CD4-positive, CD25-positive, alpha-beta regulatory T cell (primary cell): ENCODE results near the gene GSTK1. TPM values are rescaled to one million over a fixed set of nuclear protein-coding genes. Genes with fewer than 3 reads are reported as not detected.
A peak's percentile ranks its signal among the peaks of the same experiment; 100 is the strongest.
"Not testable (repeated sequence)": the region's sequence is repeated elsewhere in the genome, so short reads cannot be mapped to it uniquely, and the experiment has no call there.

Experiments used
- ATAC-seq, 2 donors: fragments of 150-1000 bp; cut with Tn5 transposase; one replicate each; pipeline ENCODE4 v1.10.0; 2021; ENCODE audit warnings: low read depth in 2 of 2, moderate number of reproducible peaks in 2 of 2, moderate library complexity in 1 of 2
- DNase-seq, 3 donors: peaks; one replicate each; pipeline versions ENCODE4 v3.0.0 to v3.0.0-alpha.2; 2012 to 2022; ENCODE audit warnings: mixed read lengths in 1 of 3
- H3K27ac ChIP-seq: one replicate; pipeline ENCODE4 v1.7.0; 2013; ENCODE audit warnings: mild to moderate bottlenecking, low read length; ENCODE audit not compliant: insufficient read depth, poor library complexity, severe bottlenecking
- H3K27me3 ChIP-seq: one replicate; pipeline ENCODE4 v1.7.0; 2013; ENCODE audit warnings: low read length; ENCODE audit not compliant: control insufficient read depth, insufficient read depth
- H3K36me3 ChIP-seq: one replicate; pipeline ENCODE4 v1.7.0; 2013; ENCODE audit warnings: mild to moderate bottlenecking, low read length, moderate library complexity; ENCODE audit not compliant: control insufficient read depth, insufficient read depth
- H3K4me1 ChIP-seq: 2 replicates; pipeline ENCODE4 v1.7.0; 2013; ENCODE audit warnings: mild to moderate bottlenecking, low read length; ENCODE audit not compliant: insufficient read depth, control insufficient read depth, poor library complexity, severe bottlenecking
- H3K4me3 ChIP-seq: one replicate; pipeline ENCODE4 v1.7.0; 2013; ENCODE audit warnings: low read depth, mild to moderate bottlenecking, low read length, moderate library complexity
- H3K9me3 ChIP-seq, 2 experiments: 1 replicate in 1 of 2; 2 replicates in 1 of 2; pipeline ENCODE4 v1.7.0; 2013; ENCODE audit warnings: low read length in 2 of 2, mild to moderate bottlenecking in 1 of 2, moderate library complexity in 1 of 2; ENCODE audit not compliant: control insufficient read depth in 2 of 2
- H3K27ac Mint-ChIP-seq, 3 donors: one replicate each; pipeline ENCODE4 v1.8.0; 2020 to 2022; ENCODE audit warnings: mild to moderate bottlenecking in 3 of 3, mixed read lengths in 3 of 3, moderate library complexity in 2 of 3
- H3K27me3 Mint-ChIP-seq: one replicate; pipeline ENCODE4 v1.8.0; 2022; ENCODE audit warnings: mild to moderate bottlenecking, mixed read lengths
- H3K36me3 Mint-ChIP-seq: one replicate; pipeline ENCODE4 v1.8.0; 2020; ENCODE audit warnings: mixed read lengths
- H3K4me1 Mint-ChIP-seq, 4 donors: one replicate each; pipeline ENCODE4 v1.8.0; 2020 to 2022; ENCODE audit warnings: mixed read lengths in 4 of 4, mild to moderate bottlenecking in 1 of 4
- H3K4me3 Mint-ChIP-seq, 4 donors: one replicate each; pipeline ENCODE4 v1.8.0; 2020 to 2022; ENCODE audit warnings: mild to moderate bottlenecking in 4 of 4, mixed read lengths in 4 of 4, moderate library complexity in 3 of 4
- H3K9me3 Mint-ChIP-seq, 7 donors: one replicate each; pipeline ENCODE4 v1.8.0; 2020 to 2022; ENCODE audit warnings: mixed read lengths in 7 of 7, mild to moderate bottlenecking in 3 of 7, moderate library complexity in 2 of 7
- polyA plus RNA-seq, 4 donors: library from polyadenylated mRNA; unstranded; fragments of 300-500 nt; fragmentation: Illumina TruSeq; gene quantifications; one replicate each; pipeline ENCODE4 v1.2.3, GENCODE V29; 2021
- total RNA-seq: library from RNA; stranded (reverse); gene quantifications from one replicate; pipeline ENCODE4 v1.2.3, GENCODE V29; 2022

The GSTK1 gene
- 475 TPM for total RNA-seq
- 100 to 1,000 TPM; 589 to 845 (median 707) TPM for polyA plus RNA-seq

DNA sequence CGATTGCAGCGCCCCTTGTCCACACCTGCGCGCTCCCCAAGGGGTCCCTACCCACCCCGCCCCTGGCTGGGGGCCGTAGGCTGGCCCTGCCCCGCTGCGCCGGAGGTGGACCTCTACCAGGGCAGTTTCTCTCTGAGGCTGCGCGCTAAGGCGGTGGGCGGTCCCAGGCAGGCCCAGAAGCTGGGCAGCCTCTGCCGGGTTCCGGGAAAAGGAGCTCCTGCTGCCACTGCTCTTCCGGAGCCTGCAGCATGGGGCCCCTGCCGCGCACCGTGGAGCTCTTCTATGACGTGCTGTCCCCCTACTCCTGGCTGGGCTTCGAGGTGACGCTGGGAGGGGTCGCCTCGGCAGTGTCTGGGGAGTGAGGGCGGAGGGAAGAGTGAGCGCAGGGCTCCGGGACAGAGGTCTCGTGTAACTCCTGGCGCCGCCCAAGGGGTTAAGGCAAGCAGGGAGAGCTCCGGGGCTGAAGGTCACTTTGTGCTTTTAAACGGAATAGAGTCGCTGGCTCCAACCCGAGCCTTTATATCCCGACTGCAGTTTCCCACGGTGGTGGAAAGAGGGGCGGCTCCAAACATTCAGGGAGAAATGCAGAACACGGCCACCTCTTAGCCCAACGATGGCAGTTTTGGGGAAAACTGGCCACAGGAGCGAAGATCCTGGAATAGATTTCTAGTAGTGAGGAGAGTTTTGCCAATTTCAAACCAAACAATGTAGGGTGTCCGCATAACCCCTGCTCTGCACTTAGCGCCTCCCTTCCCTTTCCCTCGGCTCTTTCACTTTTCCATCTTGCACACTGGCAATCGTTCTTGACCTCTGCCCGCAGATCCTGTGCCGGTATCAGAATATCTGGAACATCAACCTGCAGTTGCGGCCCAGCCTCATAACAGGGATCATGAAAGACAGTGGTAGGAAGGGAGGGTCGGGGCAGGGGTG lies at the start of gene GSTK1:
Gene GSTK1 (plus strand): TSS at position 176 of the 930 bp plus-strand sequence. CDS start 73 bp downstream, at position 249.
- peak; percentile 92 to 93 for ATAC-seq
- Histone ChIP-seq H3K36me3 (peaks cover 34% of the 10 kb centered on the region), H3K4me3 (peak within 1 kb of the TSS; percentile 95), H3K4me1 (peaks cover 57% of the 10 kb centered on the region), H3K27me3 (no peaks in the 10 kb centered on the region), H3K27ac (peak within 1 kb of the TSS; percentile 82), H3K9me3 (no peaks in the 10 kb centered on the region)
- H3K4me1 Mint-ChIP-seq: peaks cover 22 to 90% (median 43%) of the 10 kb centered on the region in 4 donors
- peak within 1 kb of the TSS; percentile 91 to 98 (median 97) for H3K27ac Mint-ChIP-seq
- H3K36me3 Mint-ChIP-seq: peaks cover 26% of the 10 kb centered on the region
- DNase-seq: peak; percentile 74 to 87 (median 75)
- no peaks in the 10 kb centered on the region for H3K27me3 Mint-ChIP-seq
- H3K9me3 Mint-ChIP-seq: no peaks in the 10 kb centered on the region
- H3K4me3 Mint-ChIP-seq: peak within 1 kb of the TSS; percentile 93 to 99 (median 96)

DNA sequence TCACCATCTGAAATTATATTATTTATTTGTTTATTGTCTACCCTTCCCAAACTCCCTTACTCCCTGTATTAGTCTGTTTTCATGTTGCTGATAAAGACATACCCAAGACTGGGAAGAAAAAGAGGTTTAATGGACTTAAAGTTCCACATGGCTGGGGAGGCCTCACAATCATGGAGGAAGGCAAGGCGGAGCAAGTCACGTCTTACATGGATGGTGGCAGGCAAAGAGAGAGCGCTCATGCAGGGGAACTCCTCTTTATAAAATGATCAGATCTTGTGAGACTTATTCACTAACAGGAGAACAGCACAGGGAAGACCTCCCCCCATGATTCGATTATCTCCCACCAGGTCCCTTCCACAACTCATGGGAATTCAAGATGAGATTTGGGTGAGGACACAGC lies 49.8 kb upstream of the GSTK1 start:
- not testable (repeated sequence) for H3K4me3 Mint-ChIP-seq, H3K27ac Mint-ChIP-seq, H3K36me3 ChIP-seq, DNase-seq, H3K27me3 ChIP-seq, H3K4me1 Mint-ChIP-seq, ATAC-seq, H3K4me3 ChIP-seq, H3K9me3 ChIP-seq, H3K36me3 Mint-ChIP-seq, H3K27ac ChIP-seq, H3K4me1 ChIP-seq, H3K9me3 Mint-ChIP-seq
- peaks cover 18% of the 10 kb centered on the region for H3K27me3 Mint-ChIP-seq

GRCh38 chr7:143214789-143215679 lies 48.2 kb upstream of the GSTK1 start:
- Histone ChIP-seq H3K27ac (no peak overlapping the region), H3K4me3 (no peak overlapping the region), H3K9me3 (no peaks in the 10 kb centered on the region), H3K27me3 (peaks cover 2% of the 10 kb centered on the region), H3K4me1 (no peaks in the 10 kb centered on the region), H3K36me3 (no peaks in the 10 kb centered on the region)
- ATAC-seq (peak; percentile 89 to 91), DNase-seq (peak; percentile 50 to 88 (median 80))
- Mint-ChIP-seq H3K27ac (peak overlapping the region in 1 of 3 donors; percentile 26), H3K4me1 (no peaks in the 10 kb centered on the region), H3K36me3 (no peaks in the 10 kb centered on the region), H3K9me3 (no peaks in the 10 kb centered on the region), H3K4me3 (no peak overlapping the region), H3K27me3 (peaks cover 17% of the 10 kb centered on the region)

DNA sequence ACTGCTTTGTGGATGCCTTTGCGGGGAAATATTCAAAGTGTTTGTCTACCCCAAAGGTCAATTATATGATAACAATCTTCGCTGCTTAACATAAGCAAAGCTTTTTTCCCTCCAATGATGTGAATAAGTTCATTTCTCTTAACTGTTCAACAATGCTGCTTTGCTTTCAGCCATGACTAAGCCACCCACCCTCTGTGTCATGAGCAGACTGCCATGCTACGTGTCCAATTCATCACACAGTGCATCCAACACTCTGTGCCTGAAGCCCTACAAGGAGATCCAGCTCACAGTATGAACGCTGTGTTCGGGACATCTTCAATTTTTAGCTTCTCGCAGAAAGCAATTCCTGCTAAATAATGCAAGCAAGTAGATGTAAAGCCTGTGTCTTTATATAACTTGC lies 47.1 kb upstream of the GSTK1 start:
- no peak for ATAC-seq
- Histone ChIP-seq H3K36me3 (no peaks in the 10 kb centered on the region), H3K27ac (no peak overlapping the region), H3K27me3 (no peaks in the 10 kb centered on the region), H3K9me3 (no peaks in the 10 kb centered on the region), H3K4me1 (no peaks in the 10 kb centered on the region), H3K4me3 (no peak overlapping the region)
- Mint-ChIP-seq H3K4me3 (no peak overlapping the region), H3K27me3 (peaks cover 17% of the 10 kb centered on the region), H3K27ac (no peak overlapping the region), H3K9me3 (no peaks in the 10 kb centered on the region), H3K36me3 (no peaks in the 10 kb centered on the region), H3K4me1 (no peaks in the 10 kb centered on the region)
- DNase-seq: no peak

DNA sequence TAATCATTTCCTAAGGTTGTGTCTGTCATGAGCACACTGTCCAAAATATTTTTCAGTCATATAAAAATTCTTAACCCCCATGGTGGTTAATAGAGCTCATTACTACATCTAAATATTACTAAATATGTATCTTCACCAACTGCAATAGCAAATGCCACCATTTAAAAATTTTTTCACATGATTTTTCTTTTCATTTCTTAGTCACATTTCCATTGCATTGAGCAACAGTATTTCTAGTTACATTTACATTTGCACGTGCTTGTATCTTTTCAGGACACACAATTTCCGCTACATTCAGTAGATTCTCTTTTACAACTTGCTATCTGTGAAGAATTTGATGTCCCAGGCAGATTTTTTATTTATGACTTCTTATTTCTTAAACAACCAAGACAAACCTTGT lies 46.6 kb upstream of the GSTK1 start:
- Mint-ChIP-seq H3K27ac (no peak overlapping the region), H3K36me3 (no peaks in the 10 kb centered on the region), H3K27me3 (peaks cover 23% of the 10 kb centered on the region), H3K4me3 (no peak overlapping the region), H3K4me1 (no peaks in the 10 kb centered on the region), H3K9me3 (no peaks in the 10 kb centered on the region)
- Histone ChIP-seq H3K9me3 (no peaks in the 10 kb centered on the region), H3K4me3 (no peak overlapping the region), H3K27me3 (no peaks in the 10 kb centered on the region), H3K4me1 (no peaks in the 10 kb centered on the region), H3K36me3 (no peaks in the 10 kb centered on the region), H3K27ac (no peak overlapping the region)
- DNase-seq (no peak), ATAC-seq (no peak)

GRCh38 chr7:143217806-143218205 lies 45.4 kb upstream of the GSTK1 start:
- no peak for ATAC-seq
- H3K4me3 Mint-ChIP-seq: no peak overlapping the region

DNA sequence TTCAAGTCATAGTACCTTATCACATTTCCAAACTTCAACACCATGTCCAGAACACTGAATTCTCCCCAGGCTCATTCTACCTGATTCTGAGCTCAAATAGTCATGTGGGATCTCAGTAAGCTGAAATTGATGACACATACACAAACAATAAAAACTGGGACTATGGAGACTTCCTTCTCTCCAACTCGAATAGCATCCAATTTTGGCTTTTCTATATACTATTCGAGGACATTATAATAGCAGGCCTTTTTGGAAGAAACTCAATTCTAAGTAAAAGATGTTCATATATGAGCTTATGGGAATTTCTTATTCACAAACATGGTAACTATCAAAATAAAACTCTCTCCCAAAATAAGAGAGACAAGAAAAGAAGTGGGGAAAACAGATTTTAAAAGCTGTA lies 42.0 kb upstream of the GSTK1 start:
- ATAC-seq: no peak
- no peaks in the 10 kb centered on the region for H3K4me1 Mint-ChIP-seq
- H3K9me3 Mint-ChIP-seq: peaks cover 0 to 6% (median 0%) of the 10 kb centered on the region in 7 donors
- no peak overlapping the region for H3K27ac ChIP-seq
- peaks cover 10% of the 10 kb centered on the region for H3K27me3 ChIP-seq
- H3K27ac Mint-ChIP-seq: no peak overlapping the region
- no peak overlapping the region for H3K4me3 Mint-ChIP-seq
- H3K36me3 Mint-ChIP-seq: no peaks in the 10 kb centered on the region
- H3K36me3 ChIP-seq: no peaks in the 10 kb centered on the region
- H3K4me3 ChIP-seq: no peak overlapping the region
- H3K4me1 ChIP-seq: no peaks in the 10 kb centered on the region
- no peak for DNase-seq
- peaks cover 46% of the 10 kb centered on the region for H3K27me3 Mint-ChIP-seq
- no peaks in the 10 kb centered on the region for H3K9me3 ChIP-seq

More at GRCh38 chr7:143217806-143218205, 45.4 kb upstream of the GSTK1 start:
- no peak for DNase-seq
- Mint-ChIP-seq H3K36me3 (no peaks in the 10 kb centered on the region), H3K27me3 (peaks cover 32% of the 10 kb centered on the region), H3K27ac (no peak overlapping the region), H3K9me3 (peaks cover 0 to 2% (median 0%) of the 10 kb centered on the region in 7 donors), H3K4me1 (no peaks in the 10 kb centered on the region)
- no peaks in the 10 kb centered on the region for H3K9me3 ChIP-seq
- no peaks in the 10 kb centered on the region for H3K4me1 ChIP-seq
- no peak overlapping the region for H3K4me3 ChIP-seq
- no peak overlapping the region for H3K27ac ChIP-seq
- no peaks in the 10 kb centered on the region for H3K36me3 ChIP-seq
- peaks cover 4% of the 10 kb centered on the region for H3K27me3 ChIP-seq
